ENCODE results near the gene GJB2.

The GJB2 gene

GRCh38 chr13:20192836-20193161, at the start of gene GJB2:
Gene GJB2, minus strand, starts transcription at chr13:20192938. Its CDS starts 3,357 bp downstream, at chr13:20189581.
- DNase-seq: no peak

GRCh38 chr13:20241593-20241992, 48.9 kb upstream of the GJB2 start:
- no peak for DNase-seq

- DNase-seq: no peak
Measured at GRCh38 chr13:20239748-20240147, 47.0 kb upstream of the GJB2 start.

GRCh38 chr13:20232556-20233277, 40.0 kb upstream of the GJB2 start:
- DNase-seq: no peak

- DNase-seq: no peak
Measured at GRCh38 chr13:20231839-20232555, 39.3 kb upstream of the GJB2 start, which contains the start of gene GJB6. Gene GJB6, minus strand, starts transcription at chr13:20232319. Its CDS starts 8,839 bp downstream, at chr13:20223480.

GRCh38 chr13:20230913-20231838, 38.4 kb upstream of the GJB2 start:
- DNase-seq: no peak

GRCh38 chr13:20227730-20228129, 35.0 kb upstream of the GJB2 start:
- DNase-seq: no peak

- DNase-seq: no peak
Measured at GRCh38 chr13:20227288-20227687, 34.5 kb upstream of the GJB2 start.

GRCh38 chr13:20222553-20222952, 29.8 kb upstream of the GJB2 start:
- no peak for DNase-seq

GRCh38 chr13:20221772-20222171, 29.0 kb upstream of the GJB2 start:
- no peak for DNase-seq

GRCh38 chr13:20219577-20219976, 26.8 kb upstream of the GJB2 start:
- no peak for DNase-seq

- DNase-seq: no peak
Measured at GRCh38 chr13:20217168-20217567, 24.4 kb upstream of the GJB2 start.

- no peak for DNase-seq
Measured at GRCh38 chr13:20209948-20210347, 17.2 kb upstream of the GJB2 start.

GRCh38 chr13:20206698-20207235, 14.0 kb upstream of the GJB2 start:
- DNase-seq: no peak

- no peak for DNase-seq
Measured at GRCh38 chr13:20206065-20206697, 13.4 kb upstream of the GJB2 start.

- DNase-seq: peak; percentile 20
Measured at GRCh38 chr13:20198781-20199180, 6.0 kb upstream of the GJB2 start.

GRCh38 chr13:20197361-20197834, 4.7 kb upstream of the GJB2 start:
- peak; percentile 58 for DNase-seq

GRCh38 chr13:20195801-20196200, 3.1 kb upstream of the GJB2 start:
- peak; percentile 17 for DNase-seq

GRCh38 chr13:20193907-20194631, 1.3 kb upstream of the GJB2 start:
- DNase-seq: no peak

GRCh38 chr13:20193162-20193906, 596 bp upstream of the GJB2 start:
- no peak for DNase-seq

Data from fibroblast of skin of right quadriceps (primary cell).